Subcutaneous adipose tissue (tissue), 4 donors: Measurements from ENCODE around the gene TMEM238L. TPM values are rescaled to one million over a fixed set of nuclear protein-coding genes. Genes with fewer than 3 reads are reported as not detected.

Experiments used
- total RNA-seq, 4 donors: library from RNA; depleted of rRNA; stranded (reverse); fragments of >200 nt; gene quantifications; one replicate each; pipeline ENCODE4 v1.1.0, GENCODE V29; 2016
- TF ChIP-seq, protein P1 (sequence below): fragments of 450-650 bp; IDR thresholded peaks from one replicate; pipeline ENCODE4 v1.5.1; 2016; ENCODE audit warnings: low read depth, mild to moderate bottlenecking, control low read depth, antibody characterized with exemption, moderate library complexity

Gene TMEM238L
- total RNA-seq, 4 donors from 2014 or later: not detected

DNA sequence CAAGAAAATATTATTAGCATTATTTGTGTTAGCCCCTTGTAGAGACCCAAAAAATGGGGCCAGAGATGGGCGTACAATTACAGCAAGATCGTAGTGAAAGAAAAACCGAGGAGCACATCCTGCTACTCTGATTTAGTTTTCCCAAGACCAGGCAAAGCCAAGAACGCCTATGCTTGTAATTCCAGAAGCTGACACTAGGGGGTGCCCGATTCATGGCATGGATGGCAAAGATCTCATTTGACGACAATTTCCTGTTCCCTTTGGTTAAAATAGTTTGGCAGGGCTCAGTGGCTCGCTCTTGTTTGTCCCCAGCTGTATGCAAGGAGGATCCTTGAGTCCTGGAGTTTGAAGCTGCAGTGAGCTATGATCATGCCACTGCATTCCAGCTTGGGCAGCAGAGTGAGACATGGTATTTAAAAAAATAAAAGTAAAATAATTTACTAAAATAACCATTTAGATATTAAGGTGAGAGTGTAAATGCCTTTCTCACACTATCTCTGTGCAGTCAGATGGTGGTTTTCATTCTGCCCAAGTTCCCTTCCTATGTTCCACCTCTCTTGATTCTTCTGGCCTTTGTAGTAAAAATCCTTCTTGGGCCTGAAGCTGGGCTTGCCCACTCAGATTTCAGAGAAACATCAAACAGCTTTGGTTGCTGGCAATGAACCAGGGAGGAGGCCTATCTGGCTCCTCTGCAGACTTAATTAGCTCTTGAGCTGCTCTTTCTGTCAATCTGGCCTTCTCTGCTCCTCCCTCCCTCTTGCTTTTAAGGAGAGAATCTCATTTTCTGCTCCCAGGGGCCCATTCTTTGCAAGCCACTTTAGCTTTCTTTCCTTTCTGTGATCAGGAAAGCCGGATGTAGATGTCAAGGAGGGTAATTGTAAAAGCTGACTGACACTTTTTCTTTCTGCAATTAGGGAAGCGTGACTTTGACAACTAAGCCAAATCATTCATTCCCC lies 31.2 kb downstream of the TMEM238L start:
- TF ChIP-seq, protein P1, sequence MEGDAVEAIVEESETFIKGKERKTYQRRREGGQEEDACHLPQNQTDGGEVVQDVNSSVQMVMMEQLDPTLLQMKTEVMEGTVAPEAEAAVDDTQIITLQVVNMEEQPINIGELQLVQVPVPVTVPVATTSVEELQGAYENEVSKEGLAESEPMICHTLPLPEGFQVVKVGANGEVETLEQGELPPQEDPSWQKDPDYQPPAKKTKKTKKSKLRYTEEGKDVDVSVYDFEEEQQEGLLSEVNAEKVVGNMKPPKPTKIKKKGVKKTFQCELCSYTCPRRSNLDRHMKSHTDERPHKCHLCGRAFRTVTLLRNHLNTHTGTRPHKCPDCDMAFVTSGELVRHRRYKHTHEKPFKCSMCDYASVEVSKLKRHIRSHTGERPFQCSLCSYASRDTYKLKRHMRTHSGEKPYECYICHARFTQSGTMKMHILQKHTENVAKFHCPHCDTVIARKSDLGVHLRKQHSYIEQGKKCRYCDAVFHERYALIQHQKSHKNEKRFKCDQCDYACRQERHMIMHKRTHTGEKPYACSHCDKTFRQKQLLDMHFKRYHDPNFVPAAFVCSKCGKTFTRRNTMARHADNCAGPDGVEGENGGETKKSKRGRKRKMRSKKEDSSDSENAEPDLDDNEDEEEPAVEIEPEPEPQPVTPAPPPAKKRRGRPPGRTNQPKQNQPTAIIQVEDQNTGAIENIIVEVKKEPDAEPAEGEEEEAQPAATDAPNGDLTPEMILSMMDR: no peak

DNA sequence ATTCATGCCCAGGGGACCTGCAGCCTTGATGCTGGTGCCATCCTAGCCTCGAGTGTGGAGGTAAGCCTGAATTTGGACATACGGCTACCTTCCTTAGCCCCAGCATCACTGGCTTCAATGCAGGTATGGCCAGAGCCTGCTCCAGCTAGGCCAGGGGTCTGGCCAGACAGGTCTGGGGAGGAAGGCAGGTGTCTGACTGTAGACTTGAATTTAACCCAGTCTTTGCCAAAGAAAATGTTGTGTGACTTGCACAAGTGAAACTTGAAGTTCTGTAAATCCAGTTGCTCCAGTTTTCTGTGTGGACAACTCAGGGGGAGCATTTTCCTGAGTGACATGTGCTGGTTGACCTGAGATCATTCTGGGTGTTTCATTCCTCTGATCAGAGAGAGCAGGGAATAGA lies 32.8 kb downstream of the TMEM238L start:
- TF ChIP-seq, protein P1: no peak

DNA sequence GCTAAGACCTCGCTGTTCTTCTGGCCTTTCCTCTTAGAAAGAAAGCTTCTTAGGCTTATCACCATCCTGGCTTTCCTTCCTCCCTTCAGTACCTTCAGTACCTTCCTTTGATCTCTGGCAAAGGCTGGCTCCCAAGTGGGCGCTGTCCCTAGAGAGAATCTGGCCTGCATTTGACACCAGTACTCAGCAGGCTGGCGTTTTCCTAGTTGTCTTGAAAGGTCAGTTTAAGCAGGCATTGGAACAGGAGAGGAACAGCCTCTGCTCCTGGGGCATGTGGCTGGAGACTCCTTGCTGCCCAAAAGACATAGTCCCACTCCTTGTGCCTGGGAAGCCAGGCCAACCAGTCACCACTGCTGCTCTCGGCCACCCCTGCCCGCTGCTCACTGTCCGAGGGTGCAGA lies 34.1 kb downstream of the TMEM238L start:
- TF ChIP-seq, protein P1: no peak

DNA sequence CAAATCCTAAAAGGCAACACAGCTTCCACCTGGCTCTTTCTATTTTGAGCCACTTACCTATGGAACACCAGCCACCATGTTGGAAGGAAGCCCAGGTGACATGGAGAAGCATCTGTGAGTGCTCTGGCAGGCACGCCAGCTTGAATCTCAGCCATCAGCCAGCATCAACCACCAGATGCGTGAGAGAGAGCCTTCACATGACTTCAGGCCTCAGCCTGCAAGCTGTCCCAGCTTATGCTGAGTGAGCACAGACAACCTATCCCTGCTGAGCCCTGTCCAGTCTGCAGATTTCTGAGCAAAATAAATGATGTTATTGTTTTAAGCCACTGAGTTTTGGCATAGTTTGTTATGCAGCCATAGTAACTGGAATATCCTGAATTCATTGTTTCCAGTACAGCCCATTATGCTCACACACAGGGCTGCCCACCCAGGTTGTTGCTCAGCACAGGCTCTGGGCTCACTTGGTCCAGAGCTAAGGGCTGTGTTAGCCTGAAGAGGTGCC lies 35.1 kb downstream of the TMEM238L start:
- TF ChIP-seq, protein P1: no peak

DNA sequence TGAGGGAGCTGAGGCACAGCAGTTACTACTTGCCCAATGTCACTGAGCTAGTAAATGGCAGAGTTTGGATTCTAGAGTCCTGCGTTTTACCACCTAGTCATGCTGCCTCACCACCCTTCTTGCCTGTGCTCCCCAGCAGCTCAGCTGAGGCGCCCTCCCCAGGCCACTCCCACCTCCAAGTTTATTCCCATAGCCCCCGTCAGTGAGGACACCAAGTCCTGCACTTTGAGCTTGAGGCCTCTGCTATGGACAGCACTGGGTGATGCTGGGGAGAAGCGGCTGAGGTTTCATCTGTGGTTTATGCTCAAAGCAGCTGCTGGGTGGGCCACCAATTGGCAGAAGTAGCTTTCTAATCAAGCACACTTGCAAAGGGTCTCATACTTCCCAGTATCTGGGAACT lies 36.7 kb downstream of the TMEM238L start:
- TF ChIP-seq, protein P1: no peak

DNA sequence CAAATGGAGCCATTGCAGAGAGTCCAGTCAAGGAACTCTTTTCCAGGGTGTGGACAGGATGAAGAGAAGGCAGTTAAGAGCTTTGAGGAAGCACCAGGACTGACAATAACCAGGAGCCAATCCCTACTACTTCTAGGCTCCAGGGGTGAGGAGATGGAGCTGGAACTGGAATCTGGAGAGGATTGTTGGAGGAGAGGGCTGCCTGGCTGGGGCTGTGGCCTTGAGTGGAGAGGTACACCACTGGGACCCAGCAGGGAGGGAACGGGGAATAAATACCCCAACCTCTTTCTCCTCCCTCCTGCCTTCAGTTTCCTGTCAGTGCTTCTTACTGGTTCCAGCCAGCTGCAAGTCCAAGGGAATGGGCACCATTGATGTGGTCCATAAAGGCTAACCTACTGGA lies 41.9 kb downstream of the TMEM238L start:
- TF ChIP-seq, protein P1: no peak

DNA sequence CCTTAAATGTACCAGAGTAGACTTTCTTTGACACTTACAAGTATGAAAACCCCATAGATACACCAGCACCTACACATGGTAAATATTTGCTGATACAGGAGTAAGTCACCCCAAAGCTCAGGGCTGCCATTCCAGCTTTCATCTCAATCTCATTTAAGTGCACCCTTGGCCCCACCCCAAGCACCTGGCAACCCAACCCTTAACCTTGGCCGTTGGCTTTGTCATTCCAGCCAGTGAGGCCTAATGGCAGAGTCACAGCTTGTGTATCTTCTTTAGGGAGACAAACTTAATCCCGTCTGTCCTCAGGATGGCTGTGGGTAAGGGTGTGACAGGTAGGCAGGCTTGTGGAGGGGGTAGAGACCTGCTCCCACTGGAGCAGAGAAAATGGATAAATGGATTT lies 42.6 kb downstream of the TMEM238L start:
- TF ChIP-seq, protein P1: no peak
